Pancreas (tissue), 10 donors: ENCODE data around the gene TMEM109. TPM values are rescaled to one million over a fixed set of nuclear protein-coding genes. Genes with fewer than 3 reads are reported as not detected.

ENCODE experiments used
- ATAC-seq, 4 donors: fragments of 200-7000 bp; cut with Tn5 transposase; one replicate each; pipeline versions ENCODE4 v1.8.0 to v1.9.1; 2020; ENCODE audit warnings: mild to moderate bottlenecking in 4 of 4, moderate library complexity in 4 of 4
- DNase-seq, 6 donors: peaks; one replicate each; pipeline ENCODE4 v3.0.0-alpha.2; 2020
- FAIRE-seq: peaks from 2 replicates; lab custom pipeline; 2012; peaks lifted over from hg19 to GRCh38; lab: Jason Lieb, UNC
- H3K27ac ChIP-seq, 4 donors: fragments of 200-600 bp; sonication (generic); 1 replicate in 3 of 4; 2 replicates in 1 of 4; pipeline versions ENCODE4 v1.5.0 to v1.8.0; 2020
- H3K27me3 ChIP-seq, 4 donors: fragments of 200-600 bp; one replicate each; pipeline ENCODE4 v1.8.0; 2021
- H3K36me3 ChIP-seq, 3 donors: fragments of 200-600 bp; sonication (generic) in 1 of 3; one replicate each; pipeline versions ENCODE4 v1.5.0 to v1.8.0; 2020 to 2021
- H3K4me1 ChIP-seq, 3 donors: fragments of 200-600 bp; one replicate each; pipeline ENCODE4 v1.8.0; 2021
- H3K4me3 ChIP-seq, 4 donors: fragments of 200-600 bp; sonication (generic) in 2 of 4; one replicate each; pipeline versions ENCODE4 v1.5.0 to v1.8.0; 2020 to 2021
- H3K9me3 ChIP-seq, 4 donors: fragments of 200-600 bp; one replicate each; pipeline ENCODE4 v1.8.0; 2021
- CTCF ChIP-seq, 4 donors: fragments of 200-600 bp; sonication (generic) in 3 of 4; IDR thresholded peaks; one replicate each; pipeline versions ENCODE4 v1.5.0 to v1.8.0; 2021; ENCODE audit warnings: antibody characterized with exemption in 4 of 4
- WGBS, 2 donors: extraction: QIAGEN DNeasy Blood & Tissue Kit; methylation state at CpG; one replicate each; pipeline ENCODE4 v1.1.7; 2013; 5-methylcytosine and 5-hydroxymethylcytosine counted together
- intact Hi-C, 3 donors: fragments of 100-400 bp; cut with DNase I; formaldehyde crosslinking; loops; one replicate each; pipeline versions ENCODE4 v1.11.1 to v1.14.2; 2022
- polyA plus RNA-seq, 2 donors: library from polyadenylated mRNA; stranded (reverse); fragments of 200-250 nt; gene quantifications; one replicate each; pipeline ENCODE4 v1.2.3, GENCODE V29; 2013
- total RNA-seq, 6 donors: library from RNA; stranded (reverse); fragmentation: NEBNext Ultra II Directional in 4 of 6; extraction: Animal tissue kit (Norgen Biotek cat#: 25700) in 4 of 6; gene quantifications; one replicate each; pipeline versions ENCODE4 v1.2.1 to v1.2.4, GENCODE V29; 2021 to 2023
- donor health status: healthy with polysubstance abuse.
- donor health status: DM: no; HTN: no; CAD: no; lungs with moderate emphysema.
- donor health status: DM: no; HTN: no; CAD: no.
- donor health status: control.
- donor health status: control.
- donor health status: Bipolar disorder and iron deficiency.
- donor health status: DM: yes; HTN: yes; CAD: no.
- donor health status: DM: no; HTN: no; CAD: no.
- donor health status: DM: no; HTN: no; CAD: no.
- donor health status: DM: yes; HTN: yes; CAD: no.

The TMEM109 gene
- total and polyA plus RNA-seq, 8 donors, result 28.2 to 53.0 (median 40.0) TPM

GRCh38 chr11:60950933-60951605 lies 37.1 kb downstream of the TMEM109 start:
- FAIRE-seq (no peak), DNase-seq (peak in 1 of 6 donors; percentile 64), ATAC-seq (peak in 2 of 4 donors; percentile 4 to 18)
- no peak for TF ChIP-seq CTCF (IDR thresholded peaks at IDR 0.05)
- Histone ChIP-seq H3K27me3 (no peaks in the 10 kb centered on the region), H3K4me1 (no peaks in the 10 kb centered on the region), H3K36me3 (no peaks in the 10 kb centered on the region), H3K9me3 (no peaks in the 10 kb centered on the region), H3K4me3 (peak overlapping the region in 1 of 4 donors; percentile 42), H3K27ac (peak overlapping the region in 1 of 4 donors; percentile 4)
- intact Hi-C loops, result no loop called here
- 26 to 30% methylated on average over 51 to 86 of the region's 86 CpGs for WGBS, 2 donors

DNA sequence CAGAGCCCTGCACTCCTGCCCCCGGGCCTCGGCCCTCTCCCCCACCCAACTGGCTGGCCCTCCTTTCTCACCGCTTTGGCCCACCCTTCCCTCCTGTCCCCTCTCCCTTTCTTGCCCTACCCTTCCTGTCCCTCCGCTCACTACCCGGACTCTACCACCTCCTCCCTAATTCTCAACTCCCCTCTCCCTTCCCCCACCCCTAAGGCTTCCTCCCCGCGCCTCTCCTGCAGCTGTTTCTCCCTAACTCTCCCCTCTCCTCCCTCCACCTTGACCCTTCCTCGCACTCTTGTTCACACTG lies 37.6 kb downstream of the TMEM109 start:
- no peaks in the 10 kb centered on the region for H3K4me1 ChIP-seq
- TF ChIP-seq CTCF (IDR thresholded peaks at IDR 0.05), result no peak
- DNase-seq, result no peak
- H3K4me3 ChIP-seq, result peak overlapping the region in 1 of 4 donors; percentile 42
- intact Hi-C loops, result no loop called here
- H3K36me3 ChIP-seq, result no peaks in the 10 kb centered on the region
- H3K27ac ChIP-seq, result peak overlapping the region in 2 of 4 donors; percentile 64 to 81
- ATAC-seq, result peak in 2 of 4 donors; percentile 6 to 11
- no peaks in the 10 kb centered on the region for H3K27me3 ChIP-seq
- WGBS, 2 donors, result 29 to 33% methylated on average over 5 to 8 of the region's 8 CpGs
- FAIRE-seq, result no peak
- no peaks in the 10 kb centered on the region for H3K9me3 ChIP-seq

- no peak for FAIRE-seq
- 61 to 62% methylated on average over 23 of the region's 23 CpGs for WGBS, 2 donors
- H3K4me3 ChIP-seq, result peak within 1 kb of the TSS in 2 of 4 donors; percentile 20 to 42
- intact Hi-C loops, result no loop called here
- no peaks in the 10 kb centered on the region for H3K36me3 ChIP-seq
- DNase-seq, result peak in 2 of 6 donors; percentile 54 to 75
- no peaks in the 10 kb centered on the region for H3K4me1 ChIP-seq
- peak within 1 kb of the TSS in 2 of 4 donors; percentile 64 to 81 for H3K27ac ChIP-seq
- H3K9me3 ChIP-seq, result no peaks in the 10 kb centered on the region
- H3K27me3 ChIP-seq, result no peaks in the 10 kb centered on the region
- ATAC-seq, result peak in 3 of 4 donors; percentile 67 to 80 (median 76)
- TF ChIP-seq CTCF (IDR thresholded peaks at IDR 0.05), result no peak
Measured at GRCh38 chr11:60951904-60952741, 38.2 kb downstream of the TMEM109 start, which contains the start of gene SLC15A3. SLC15A3 (minus strand) TSS chr11:60952176; CDS start chr11:60951551, 625 bp downstream.

GRCh38 chr11:60952742-60953170 lies 38.8 kb downstream of the TMEM109 start:
- TF ChIP-seq CTCF (IDR thresholded peaks at IDR 0.05), result no peak
- Histone ChIP-seq H3K36me3 (no peaks in the 10 kb centered on the region), H3K4me1 (no peaks in the 10 kb centered on the region), H3K4me3 (peak overlapping the region in 1 of 4 donors; percentile 20), H3K27me3 (no peaks in the 10 kb centered on the region), H3K9me3 (no peaks in the 10 kb centered on the region), H3K27ac (peak overlapping the region in 2 of 4 donors; percentile 64 to 81)
- 43 to 53% methylated on average over 3 of the region's 3 CpGs for WGBS, 2 donors
- intact Hi-C loops, result no loop called here
- ATAC-seq (peak in 2 of 4 donors; percentile 26 to 30), DNase-seq (no peak), FAIRE-seq (no peak)
